ENCODE data around the gene PKHD1. TPM values are rescaled to one million over a fixed set of nuclear protein-coding genes. Genes with fewer than 3 reads are reported as not detected.

PKHD1 gene
- total RNA-seq, 1 donor from 2014 or later, result not detected

DNA sequence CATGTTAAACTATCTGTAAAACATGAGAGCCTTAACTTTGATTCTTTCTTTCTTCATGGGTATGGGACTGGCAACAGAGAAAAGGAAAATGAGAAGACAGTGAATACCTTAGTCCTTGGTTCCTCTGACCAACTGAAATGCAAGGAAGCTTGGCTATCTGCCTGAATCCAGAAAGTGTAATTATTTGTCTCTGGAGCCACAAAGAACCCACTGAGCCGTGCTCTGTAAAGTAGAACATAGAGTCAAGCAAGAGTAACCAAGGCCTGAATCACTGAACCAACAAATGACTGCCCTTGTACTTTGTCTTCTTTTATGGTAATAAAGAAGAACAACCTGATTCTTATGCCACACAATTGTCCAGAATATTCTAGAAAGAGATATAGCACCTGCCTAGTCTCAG lies 27.6 kb downstream of the PKHD1 start:
- intact Hi-C loops (cut with DNase I), result no loop called here
- DNase-seq (ENCODE audit: missing footprints) (no peak), ATAC-seq (no peak)

GRCh38 chr6:52055451-52055850 lies 32.0 kb downstream of the PKHD1 start:
- intact Hi-C loops (cut with DNase I), result no loop called here
- no peak for ATAC-seq
- DNase-seq (ENCODE audit: missing footprints), result no peak

GRCh38 chr6:52053038-52053695 lies 34.2 kb downstream of the PKHD1 start:
- ATAC-seq (no peak), DNase-seq (ENCODE audit: missing footprints) (peak; percentile 53)
- intact Hi-C loops (cut with DNase I), result no loop called here

DNA sequence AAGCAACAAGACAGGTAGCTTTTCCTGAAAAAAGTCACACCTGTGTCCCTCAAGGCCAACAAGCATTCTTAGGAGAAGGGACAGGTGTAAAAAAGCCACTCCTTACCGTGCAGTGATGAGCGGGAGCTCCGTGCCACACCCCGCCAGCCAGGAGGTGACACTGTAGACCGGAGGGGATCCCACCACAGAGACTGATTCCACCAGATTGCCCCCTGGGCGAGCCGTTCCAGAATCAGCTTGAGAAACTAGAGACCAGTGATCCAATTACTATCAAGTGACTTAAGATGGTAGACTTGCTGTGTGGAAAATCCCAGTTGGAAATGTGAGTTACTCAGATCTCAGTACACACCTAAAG lies 37.4 kb downstream of the PKHD1 start:
- intact Hi-C loops (cut with DNase I), result no loop called here
- no peak for DNase-seq (ENCODE audit: missing footprints)
- no peak for ATAC-seq

- intact Hi-C loops (cut with DNase I), result no loop called here
- DNase-seq (ENCODE audit: missing footprints) (no peak), ATAC-seq (no peak)
These were observed 38.0 kb downstream of the PKHD1 start for GRCh38 chr6:52049252-52050050.

DNA sequence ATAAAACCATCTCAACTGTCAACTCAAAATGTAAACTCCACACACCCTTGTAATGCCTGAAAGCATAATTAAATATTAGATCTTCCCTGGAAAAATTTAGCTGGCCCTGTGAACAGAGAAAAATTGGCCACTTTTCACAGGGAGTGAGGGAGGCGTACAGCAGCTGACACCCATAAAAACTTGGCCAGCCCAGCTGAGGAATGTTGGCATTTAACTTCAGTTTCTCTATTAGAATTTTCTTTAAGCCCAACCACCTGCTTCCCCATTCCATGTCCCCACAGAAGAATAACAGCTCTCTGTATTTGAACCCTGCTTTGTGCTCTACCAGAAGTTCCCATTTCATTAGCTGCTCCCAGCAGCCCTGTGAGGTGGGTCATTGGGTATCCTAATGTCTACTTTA lies 41.0 kb downstream of the PKHD1 start:
- ATAC-seq, result no peak
- intact Hi-C loops (cut with DNase I), result no loop called here

DNA sequence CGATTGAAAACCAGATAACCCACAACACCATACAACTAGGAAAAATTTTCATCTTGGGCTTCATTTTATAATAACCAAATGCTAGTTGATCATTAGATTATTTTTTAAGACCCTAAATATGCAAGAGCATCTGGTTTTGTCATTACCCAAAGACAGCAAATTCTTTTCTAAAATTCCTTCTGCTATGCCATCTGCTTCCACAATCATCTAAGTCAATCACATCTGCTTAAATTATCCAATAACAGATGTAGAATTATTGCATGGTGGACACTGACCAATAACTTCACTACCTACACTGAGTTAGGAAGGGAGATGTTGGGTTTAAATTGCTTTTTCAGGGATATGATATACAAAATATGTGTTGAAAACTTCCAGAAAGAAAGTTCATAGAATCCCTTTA lies 41.9 kb downstream of the PKHD1 start:
- intact Hi-C loops (cut with DNase I), result no loop called here
- ATAC-seq (no peak), DNase-seq (ENCODE audit: missing footprints) (no peak)

More for the DNA sequence above, 41.0 kb downstream of the PKHD1 start:
- DNase-seq (ENCODE audit: missing footprints), result no peak

GRCh38 chr6:52045033-52045432 lies 42.4 kb downstream of the PKHD1 start:
- intact Hi-C loops (cut with DNase I), result no loop called here
- no peak for ATAC-seq
- DNase-seq (ENCODE audit: missing footprints), result no peak

DNA sequence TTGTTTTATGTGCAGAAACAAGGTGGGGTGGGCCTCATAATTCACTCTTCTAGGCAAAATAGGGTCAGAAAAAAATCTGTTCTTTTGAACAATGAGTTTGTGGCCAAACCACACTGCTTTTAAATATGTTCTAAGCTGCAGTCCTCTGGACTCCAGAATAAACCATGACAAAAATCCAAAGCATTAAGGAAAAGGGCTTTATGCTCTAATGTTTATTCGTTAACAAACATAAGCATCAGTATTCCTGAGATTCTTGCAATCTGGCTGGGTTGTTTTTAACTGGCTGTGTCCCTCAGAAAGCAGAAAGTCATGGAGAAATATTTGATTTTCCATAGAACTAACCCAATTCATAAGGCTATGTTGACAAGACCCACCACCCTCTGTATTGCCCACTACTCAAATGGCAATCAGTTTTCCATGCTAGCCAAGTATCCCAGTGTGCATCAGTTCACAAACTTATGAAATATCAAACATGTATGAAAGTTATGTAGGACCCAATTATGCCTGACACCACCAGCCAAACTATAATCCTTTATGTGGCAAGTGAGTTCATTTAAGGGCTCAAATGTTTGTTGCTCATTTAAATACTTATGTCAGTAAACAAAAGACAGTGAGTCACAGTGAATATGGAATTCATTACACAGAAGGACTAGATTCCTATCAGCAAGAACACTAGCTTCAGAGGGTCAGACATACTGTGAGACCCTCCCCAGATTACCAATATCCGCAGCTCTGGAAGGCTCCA lies 45.1 kb downstream of the PKHD1 start:
- intact Hi-C loops (cut with DNase I), result no loop called here
- no peak for ATAC-seq

GRCh38 chr6:52041134-52041533 lies 46.3 kb downstream of the PKHD1 start:
- no peak for DNase-seq (ENCODE audit: missing footprints)
- ATAC-seq, result no peak
- intact Hi-C loops (cut with DNase I), result no loop called here

More for the DNA sequence above, 45.1 kb downstream of the PKHD1 start:
- DNase-seq (ENCODE audit: missing footprints), result no peak

GRCh38 chr6:52027699-52028098 lies 59.7 kb downstream of the PKHD1 start:
- DNase-seq (ENCODE audit: missing footprints), result no peak
- no peak for ATAC-seq
- intact Hi-C loops (cut with DNase I), result no loop called here

DNA sequence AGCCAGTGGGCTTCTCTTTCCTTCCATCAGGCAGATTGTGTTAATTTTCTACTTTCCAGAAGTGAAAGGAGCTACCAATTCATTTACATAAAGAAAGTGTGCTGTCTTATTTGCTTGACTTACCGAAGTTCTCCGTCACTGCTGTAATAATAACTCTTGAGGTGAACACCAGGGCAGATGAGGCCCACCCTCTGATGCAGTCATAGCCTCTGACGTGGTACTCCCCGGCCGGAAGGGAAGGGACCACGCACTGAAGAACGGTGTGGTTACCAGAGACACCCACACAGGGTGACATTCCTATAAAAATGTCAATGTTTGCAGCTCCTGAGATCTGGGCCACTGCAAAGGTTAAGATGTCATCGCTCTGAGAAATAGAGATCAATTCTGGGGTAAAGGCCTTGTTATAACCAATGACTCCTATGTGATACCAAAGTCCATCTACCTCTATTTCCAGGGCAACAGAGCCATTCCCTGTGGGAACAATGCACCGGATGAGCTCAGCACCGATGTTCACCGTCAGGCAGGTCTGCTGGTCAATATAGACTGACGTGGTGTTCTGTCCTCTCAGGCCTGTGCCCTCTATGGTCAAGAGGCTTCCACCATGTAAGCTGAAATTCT lies 62.9 kb downstream of the PKHD1 start:
- intact Hi-C loops (cut with DNase I), result loop anchor here (5.0 kb wide), 1 partner anchor 1207 kb away; the partner anchor contains the start of gene TFAP2B
- no peak for DNase-seq (ENCODE audit: missing footprints)

DNA sequence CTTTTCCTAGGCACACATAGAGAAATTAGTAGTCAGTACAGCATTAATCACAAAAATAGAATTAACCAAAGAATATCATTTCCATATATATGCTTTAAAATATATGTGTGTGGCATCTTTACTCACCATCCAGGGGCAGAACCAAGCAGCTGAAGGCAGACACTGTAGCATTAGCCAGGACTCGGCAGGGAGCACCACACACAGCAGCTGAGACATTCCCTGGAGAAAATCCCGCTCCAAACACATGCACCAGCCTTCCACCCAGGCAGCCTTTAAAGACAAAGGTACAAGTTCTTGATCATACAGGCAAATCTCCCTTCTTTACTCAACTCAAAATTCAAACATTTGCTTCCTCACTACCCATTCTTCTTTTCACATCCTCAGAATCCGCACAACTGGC lies 64.7 kb downstream of the PKHD1 start:
- ATAC-seq (no peak), DNase-seq (ENCODE audit: missing footprints) (no peak)
- intact Hi-C loops (cut with DNase I), result loop anchor here (5.0 kb wide), 1 partner anchor 1205 kb away; the partner anchor contains the start of gene TFAP2B

More for the DNA sequence above, 62.9 kb downstream of the PKHD1 start:
- ATAC-seq, result no peak

- intact Hi-C loops (cut with DNase I), result loop anchor here (5.0 kb wide), 1 partner anchor 1204 kb away; the partner anchor contains the start of gene TFAP2B
- no peak for ATAC-seq
- DNase-seq (ENCODE audit: missing footprints), result no peak
These were observed 66.4 kb downstream of the PKHD1 start for GRCh38 chr6:52020945-52021570.

GRCh38 chr6:52019881-52020280 lies 67.5 kb downstream of the PKHD1 start:
- DNase-seq (ENCODE audit: missing footprints) (no peak), ATAC-seq (no peak)
- intact Hi-C loops (cut with DNase I), result loop anchor here (5.0 kb wide), 1 partner anchor 1203 kb away; the partner anchor contains the start of gene TFAP2B

- intact Hi-C loops (cut with DNase I), result no loop called here
- no peak for ATAC-seq
- DNase-seq (ENCODE audit: missing footprints), result no peak
These were observed 68.3 kb downstream of the PKHD1 start for GRCh38 chr6:52019092-52019491.

DNA sequence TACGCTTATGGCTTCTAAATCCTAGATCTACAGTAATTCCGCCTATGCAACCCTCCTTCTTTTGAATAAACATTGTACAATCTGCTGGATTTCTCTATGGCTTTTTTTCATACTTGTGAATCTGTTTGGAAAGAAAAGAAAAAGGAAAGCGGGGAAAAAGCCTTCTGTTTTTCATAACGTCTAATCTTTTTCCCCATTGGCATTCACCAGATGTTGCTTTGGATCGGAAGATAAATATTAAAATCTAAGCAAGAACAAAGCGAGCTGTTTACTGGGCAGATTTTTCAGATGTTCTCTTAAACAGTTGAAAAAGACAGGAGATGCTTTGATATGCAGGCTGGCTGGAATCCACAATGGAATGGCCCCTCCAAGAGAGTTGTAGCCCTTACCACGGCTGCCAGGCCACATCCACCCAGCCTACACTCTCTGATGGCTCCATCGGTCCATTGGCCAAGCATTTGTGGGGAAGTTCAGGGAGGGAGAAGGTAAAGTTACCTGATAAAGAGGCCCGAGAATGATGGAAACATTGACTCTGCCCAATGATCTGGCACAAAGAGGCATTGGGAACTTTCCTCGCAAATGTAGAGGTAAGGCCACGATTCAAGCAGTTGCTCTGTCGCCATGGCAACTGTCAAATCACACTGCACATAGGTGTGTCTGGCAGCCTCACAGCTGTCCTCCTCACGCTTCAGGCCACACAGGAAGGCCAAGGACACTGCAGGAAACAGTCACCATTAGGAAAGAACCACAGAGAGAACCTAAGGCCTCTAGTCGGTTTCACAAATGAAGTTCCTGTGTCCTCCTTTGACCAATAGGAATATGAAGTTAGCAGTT lies 70.3 kb downstream of the PKHD1 start:
- ATAC-seq, result no peak
- intact Hi-C loops (cut with DNase I), result no loop called here
- DNase-seq (ENCODE audit: missing footprints), result no peak

DNA sequence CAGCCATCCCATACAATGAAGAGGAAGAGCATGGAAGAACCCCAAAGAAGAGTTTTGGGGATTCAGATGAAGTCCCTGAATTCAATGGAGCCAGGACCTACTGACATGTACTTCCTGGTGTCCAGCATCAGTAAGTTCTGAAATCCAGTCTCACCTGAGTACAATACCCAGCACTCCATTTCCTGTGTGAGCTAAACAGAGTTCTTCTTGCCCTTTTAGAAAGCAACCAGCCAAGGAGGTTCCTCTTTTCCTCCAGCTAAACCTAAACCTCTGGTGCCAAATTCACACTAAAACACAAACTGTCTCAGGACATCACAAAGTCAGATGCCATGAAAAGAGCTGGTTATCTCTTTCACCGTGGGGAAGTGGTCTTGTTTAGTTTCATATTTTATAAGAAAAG lies 71.5 kb downstream of the PKHD1 start:
- intact Hi-C loops (cut with DNase I), result no loop called here
- DNase-seq (ENCODE audit: missing footprints) (no peak), ATAC-seq (no peak)
